ENCODE data around the gene TMX3. TPM values are rescaled to one million over a fixed set of nuclear protein-coding genes. Genes with fewer than 3 reads are reported as not detected.

Gene TMX3
- total and polyA plus RNA-seq, 5 experiments from 2014 or later: 13.0 to 72.4 (median 18.5) TPM

- no peaks in the 10 kb centered on the region for H3K9me3 Mint-ChIP-seq
- H3K4me1 Mint-ChIP-seq: peaks cover 13 to 46% (median 45%) of the 10 kb centered on the region in 4 donors
- ATAC-seq (no peak), DNase-seq (no peak)
- POLR2A ChIA-PET: no interaction called here
- H3K4me3 Mint-ChIP-seq: no peak overlapping the region
- H3K27ac Mint-ChIP-seq: peak overlapping the region in 3 of 10 donors; percentile 30 to 44 (median 41)
- no peaks in the 10 kb centered on the region for H3K27me3 Mint-ChIP-seq
- peaks cover 0 to 83% (median 16%) of the 10 kb centered on the region in 3 donors for H3K36me3 Mint-ChIP-seq
Observed at GRCh38 chr18:68703326-68703725, 11.6 kb downstream of the TMX3 start.

GRCh38 chr18:68701353-68701752, 13.6 kb downstream of the TMX3 start:
- no peak for ATAC-seq

GRCh38 chr18:68699043-68699442, 15.9 kb downstream of the TMX3 start:
- peaks cover 11 to 86% (median 21%) of the 10 kb centered on the region in 3 donors for H3K36me3 Mint-ChIP-seq
- no peak overlapping the region for H3K4me3 Mint-ChIP-seq
- H3K27ac Mint-ChIP-seq: no peak overlapping the region
- no peaks in the 10 kb centered on the region for H3K9me3 Mint-ChIP-seq
- peaks cover 6 to 21% (median 15%) of the 10 kb centered on the region in 4 donors for H3K4me1 Mint-ChIP-seq
- DNase-seq (no peak), ATAC-seq (no peak)
- H3K27me3 Mint-ChIP-seq: no peaks in the 10 kb centered on the region
- POLR2A ChIA-PET: no interaction called here

More at GRCh38 chr18:68701353-68701752, 13.6 kb downstream of the TMX3 start:
- H3K9me3 Mint-ChIP-seq: no peaks in the 10 kb centered on the region
- no peak for DNase-seq
- H3K36me3 Mint-ChIP-seq: peaks cover 0 to 84% (median 16%) of the 10 kb centered on the region in 3 donors
- H3K4me1 Mint-ChIP-seq: peaks cover 9 to 34% (median 31%) of the 10 kb centered on the region in 4 donors
- POLR2A ChIA-PET: no interaction called here
- no peaks in the 10 kb centered on the region for H3K27me3 Mint-ChIP-seq
- H3K4me3 Mint-ChIP-seq: no peak overlapping the region
- no peak overlapping the region for H3K27ac Mint-ChIP-seq

- POLR2A ChIA-PET: no interaction called here
- peaks cover 3 to 12% (median 7%) of the 10 kb centered on the region in 4 donors for H3K4me1 Mint-ChIP-seq
- ATAC-seq: no peak
- no peaks in the 10 kb centered on the region for H3K27me3 Mint-ChIP-seq
- no peak for DNase-seq
- no peak overlapping the region for H3K27ac Mint-ChIP-seq
- no peak overlapping the region for H3K4me3 Mint-ChIP-seq
- H3K9me3 Mint-ChIP-seq: no peaks in the 10 kb centered on the region
- peaks cover 11 to 79% (median 19%) of the 10 kb centered on the region in 3 donors for H3K36me3 Mint-ChIP-seq
Observed at GRCh38 chr18:68696937-68697336, 18.0 kb downstream of the TMX3 start.

- Mint-ChIP-seq H3K4me3 (no peak overlapping the region), H3K36me3 (peaks cover 11 to 78% (median 23%) of the 10 kb centered on the region in 3 donors), H3K27ac (no peak overlapping the region), H3K9me3 (no peaks in the 10 kb centered on the region), H3K27me3 (no peaks in the 10 kb centered on the region), H3K4me1 (peaks cover 0 to 9% (median 7%) of the 10 kb centered on the region in 4 donors)
- DNase-seq (no peak), ATAC-seq (no peak)
- POLR2A ChIA-PET: no interaction called here
Observed at GRCh38 chr18:68694316-68694715, 20.6 kb downstream of the TMX3 start.

- ATAC-seq (no peak), DNase-seq (no peak)
- H3K4me1 Mint-ChIP-seq: peaks cover 0 to 9% (median 7%) of the 10 kb centered on the region in 4 donors
- POLR2A ChIA-PET: no interaction called here
- H3K4me3 Mint-ChIP-seq: no peak overlapping the region
- H3K36me3 Mint-ChIP-seq: peaks cover 11 to 75% (median 20%) of the 10 kb centered on the region in 3 donors
- no peaks in the 10 kb centered on the region for H3K9me3 Mint-ChIP-seq
- peak overlapping the region in 1 of 10 donors; percentile 46 for H3K27ac Mint-ChIP-seq
- no peaks in the 10 kb centered on the region for H3K27me3 Mint-ChIP-seq
Observed at GRCh38 chr18:68693091-68693815, 21.7 kb downstream of the TMX3 start.

GRCh38 chr18:68679528-68679927, 35.4 kb downstream of the TMX3 start:
- ATAC-seq: no peak
- H3K4me1 Mint-ChIP-seq: peaks cover 0 to 4% (median 0%) of the 10 kb centered on the region in 4 donors
- H3K36me3 Mint-ChIP-seq: peaks cover 4 to 80% (median 10%) of the 10 kb centered on the region in 3 donors
- H3K27ac Mint-ChIP-seq: peak overlapping the region in 6 of 10 donors; percentile 19 to 56 (median 32)
- H3K4me3 Mint-ChIP-seq: no peak overlapping the region
- H3K9me3 Mint-ChIP-seq: no peaks in the 10 kb centered on the region
- POLR2A ChIA-PET: no interaction called here
- H3K27me3 Mint-ChIP-seq: no peaks in the 10 kb centered on the region
- DNase-seq: no peak

- POLR2A ChIA-PET: no interaction called here
- no peak for DNase-seq
- peaks cover 4 to 66% (median 4%) of the 10 kb centered on the region in 3 donors for H3K36me3 Mint-ChIP-seq
Observed at GRCh38 chr18:68676913-68677312, 38.0 kb downstream of the TMX3 start.

GRCh38 chr18:68667121-68667520, 47.8 kb downstream of the TMX3 start:
- H3K9me3 Mint-ChIP-seq: peaks cover 0 to 1% (median 0%) of the 10 kb centered on the region in 9 donors
- no peak overlapping the region for H3K27ac Mint-ChIP-seq
- no peak for ATAC-seq
- POLR2A ChIA-PET: no interaction called here
- H3K4me3 Mint-ChIP-seq: no peak overlapping the region
- no peak for DNase-seq
- H3K4me1 Mint-ChIP-seq: peaks cover 0 to 2% (median 0%) of the 10 kb centered on the region in 4 donors
- no peaks in the 10 kb centered on the region for H3K27me3 Mint-ChIP-seq
- H3K36me3 Mint-ChIP-seq: no peaks in the 10 kb centered on the region

More at GRCh38 chr18:68676913-68677312, 38.0 kb downstream of the TMX3 start:
- ATAC-seq: no peak
- peak overlapping the region in 1 of 10 donors; percentile 4 for H3K4me3 Mint-ChIP-seq
- H3K9me3 Mint-ChIP-seq: no peaks in the 10 kb centered on the region
- H3K27me3 Mint-ChIP-seq: no peaks in the 10 kb centered on the region
- peak overlapping the region in 4 of 10 donors; percentile 0 to 51 (median 10) for H3K27ac Mint-ChIP-seq
- H3K4me1 Mint-ChIP-seq: peaks cover 0 to 4% (median 0%) of the 10 kb centered on the region in 4 donors

- DNase-seq: no peak
Observed at GRCh38 chr18:68666381-68666780, 48.5 kb downstream of the TMX3 start.

GRCh38 chr18:68665628-68666027, 49.3 kb downstream of the TMX3 start:
- no peak for ATAC-seq
- peaks cover 0 to 2% (median 0%) of the 10 kb centered on the region in 4 donors for H3K4me1 Mint-ChIP-seq
- DNase-seq: no peak
- H3K9me3 Mint-ChIP-seq: peaks cover 0 to 1% (median 0%) of the 10 kb centered on the region in 9 donors
- H3K4me3 Mint-ChIP-seq: no peak overlapping the region
- POLR2A ChIA-PET: no interaction called here
- no peaks in the 10 kb centered on the region for H3K36me3 Mint-ChIP-seq
- no peaks in the 10 kb centered on the region for H3K27me3 Mint-ChIP-seq
- no peak overlapping the region for H3K27ac Mint-ChIP-seq

More at GRCh38 chr18:68666381-68666780, 48.5 kb downstream of the TMX3 start:
- Mint-ChIP-seq H3K27me3 (no peaks in the 10 kb centered on the region), H3K4me3 (no peak overlapping the region), H3K4me1 (peaks cover 0 to 2% (median 0%) of the 10 kb centered on the region in 4 donors), H3K27ac (no peak overlapping the region), H3K9me3 (peaks cover 0 to 1% (median 0%) of the 10 kb centered on the region in 9 donors), H3K36me3 (no peaks in the 10 kb centered on the region)
- no peak for ATAC-seq
- POLR2A ChIA-PET: no interaction called here

- no peak for DNase-seq
- POLR2A ChIA-PET: no interaction called here
- peaks cover 0 to 2% (median 0%) of the 10 kb centered on the region in 4 donors for H3K4me1 Mint-ChIP-seq
- H3K9me3 Mint-ChIP-seq: peaks cover 0 to under 1% (median 0%) of the 10 kb centered on the region in 9 donors
- no peak for ATAC-seq
- no peak overlapping the region for H3K4me3 Mint-ChIP-seq
- H3K27ac Mint-ChIP-seq: no peak overlapping the region
- no peaks in the 10 kb centered on the region for H3K36me3 Mint-ChIP-seq
- H3K27me3 Mint-ChIP-seq: peaks cover 0 to 5% (median 0%) of the 10 kb centered on the region in 5 donors
Observed at GRCh38 chr18:68662754-68663153, 52.2 kb downstream of the TMX3 start.

GRCh38 chr18:68660354-68661183, 54.3 kb downstream of the TMX3 start:
- Mint-ChIP-seq H3K4me1 (no peaks in the 10 kb centered on the region), H3K27ac (no peak overlapping the region), H3K36me3 (no peaks in the 10 kb centered on the region), H3K9me3 (no peaks in the 10 kb centered on the region), H3K27me3 (peaks cover 0 to 5% (median 0%) of the 10 kb centered on the region in 5 donors), H3K4me3 (no peak overlapping the region)
- no peak for ATAC-seq
- POLR2A ChIA-PET: no interaction called here
- DNase-seq: peak in 3 of 10 donors; percentile 40 to 44 (median 41)

All from naive thymus-derived CD8-positive, alpha-beta T cell (primary cell).